ENCODE measurements around the gene CTNNBL1.

CTNNBL1 gene

DNA sequence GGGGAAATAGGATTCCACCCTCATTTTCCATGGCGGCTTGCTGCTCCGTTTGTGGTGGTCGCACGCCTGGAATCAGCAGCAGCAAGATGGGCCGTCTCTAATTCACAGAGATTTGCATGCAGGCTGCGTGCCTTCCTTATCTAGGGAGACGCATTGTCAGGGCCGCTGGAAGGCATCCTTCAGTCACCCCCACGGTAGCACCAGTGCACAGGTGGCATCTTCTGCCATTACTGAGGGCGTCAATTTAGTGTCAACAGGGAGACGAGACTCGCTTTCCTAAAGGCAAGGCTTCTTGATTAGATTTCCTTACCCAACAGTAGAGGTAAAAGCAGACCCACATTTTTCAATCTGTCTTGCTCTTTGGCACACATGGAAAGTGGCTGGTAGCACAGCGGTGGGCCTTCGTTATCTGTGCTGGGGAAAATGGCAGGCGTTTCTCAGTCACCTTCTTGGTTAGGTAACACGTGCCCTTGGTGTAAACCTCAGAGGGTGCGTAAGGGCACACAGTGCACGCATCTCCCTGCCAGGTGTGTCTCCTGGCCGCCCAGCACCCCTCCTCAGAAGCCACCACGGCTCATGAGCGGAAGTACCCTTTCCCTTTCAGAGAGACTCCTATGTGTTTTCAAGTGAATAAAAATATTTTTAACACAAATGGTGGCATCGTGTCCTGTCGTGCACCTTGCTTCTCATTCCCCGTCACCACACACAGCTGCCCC lies 181.8 kb downstream of the CTNNBL1 start:
- no peak overlapping the region for H3K27ac ChIP-seq
- TF ChIP-seq, protein P1, sequence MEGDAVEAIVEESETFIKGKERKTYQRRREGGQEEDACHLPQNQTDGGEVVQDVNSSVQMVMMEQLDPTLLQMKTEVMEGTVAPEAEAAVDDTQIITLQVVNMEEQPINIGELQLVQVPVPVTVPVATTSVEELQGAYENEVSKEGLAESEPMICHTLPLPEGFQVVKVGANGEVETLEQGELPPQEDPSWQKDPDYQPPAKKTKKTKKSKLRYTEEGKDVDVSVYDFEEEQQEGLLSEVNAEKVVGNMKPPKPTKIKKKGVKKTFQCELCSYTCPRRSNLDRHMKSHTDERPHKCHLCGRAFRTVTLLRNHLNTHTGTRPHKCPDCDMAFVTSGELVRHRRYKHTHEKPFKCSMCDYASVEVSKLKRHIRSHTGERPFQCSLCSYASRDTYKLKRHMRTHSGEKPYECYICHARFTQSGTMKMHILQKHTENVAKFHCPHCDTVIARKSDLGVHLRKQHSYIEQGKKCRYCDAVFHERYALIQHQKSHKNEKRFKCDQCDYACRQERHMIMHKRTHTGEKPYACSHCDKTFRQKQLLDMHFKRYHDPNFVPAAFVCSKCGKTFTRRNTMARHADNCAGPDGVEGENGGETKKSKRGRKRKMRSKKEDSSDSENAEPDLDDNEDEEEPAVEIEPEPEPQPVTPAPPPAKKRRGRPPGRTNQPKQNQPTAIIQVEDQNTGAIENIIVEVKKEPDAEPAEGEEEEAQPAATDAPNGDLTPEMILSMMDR (IDR thresholded peaks at IDR 0.05): no peak
- TF ChIP-seq ZFX (IDR thresholded peaks at IDR 0.05; ENCODE audit: borderline replicate concordance): no peak

DNA sequence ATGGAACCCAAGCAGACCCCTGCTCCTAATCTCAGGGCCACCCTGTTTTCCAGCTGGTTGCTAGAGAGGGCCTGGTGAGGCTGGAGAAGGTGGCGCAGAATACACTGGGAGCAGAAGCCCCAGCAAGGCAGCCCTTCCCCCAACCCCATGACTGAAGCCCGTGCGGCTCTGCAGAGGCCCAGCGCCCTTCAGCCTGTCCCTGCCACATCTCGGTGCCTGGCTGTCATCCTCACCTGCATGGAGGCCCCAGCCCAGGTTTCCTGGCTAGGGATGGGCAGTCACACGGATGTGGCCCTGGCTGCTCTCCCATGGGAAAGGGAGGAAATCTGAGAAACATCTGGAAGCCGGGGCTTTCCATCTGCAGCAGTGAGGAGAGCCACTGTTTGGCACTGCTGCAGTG lies 183.0 kb downstream of the CTNNBL1 start:
- TF ChIP-seq ZFX (IDR thresholded peaks at IDR 0.05; ENCODE audit: borderline replicate concordance): no peak
- TF ChIP-seq, protein P1 (IDR thresholded peaks at IDR 0.05): no peak

DNA sequence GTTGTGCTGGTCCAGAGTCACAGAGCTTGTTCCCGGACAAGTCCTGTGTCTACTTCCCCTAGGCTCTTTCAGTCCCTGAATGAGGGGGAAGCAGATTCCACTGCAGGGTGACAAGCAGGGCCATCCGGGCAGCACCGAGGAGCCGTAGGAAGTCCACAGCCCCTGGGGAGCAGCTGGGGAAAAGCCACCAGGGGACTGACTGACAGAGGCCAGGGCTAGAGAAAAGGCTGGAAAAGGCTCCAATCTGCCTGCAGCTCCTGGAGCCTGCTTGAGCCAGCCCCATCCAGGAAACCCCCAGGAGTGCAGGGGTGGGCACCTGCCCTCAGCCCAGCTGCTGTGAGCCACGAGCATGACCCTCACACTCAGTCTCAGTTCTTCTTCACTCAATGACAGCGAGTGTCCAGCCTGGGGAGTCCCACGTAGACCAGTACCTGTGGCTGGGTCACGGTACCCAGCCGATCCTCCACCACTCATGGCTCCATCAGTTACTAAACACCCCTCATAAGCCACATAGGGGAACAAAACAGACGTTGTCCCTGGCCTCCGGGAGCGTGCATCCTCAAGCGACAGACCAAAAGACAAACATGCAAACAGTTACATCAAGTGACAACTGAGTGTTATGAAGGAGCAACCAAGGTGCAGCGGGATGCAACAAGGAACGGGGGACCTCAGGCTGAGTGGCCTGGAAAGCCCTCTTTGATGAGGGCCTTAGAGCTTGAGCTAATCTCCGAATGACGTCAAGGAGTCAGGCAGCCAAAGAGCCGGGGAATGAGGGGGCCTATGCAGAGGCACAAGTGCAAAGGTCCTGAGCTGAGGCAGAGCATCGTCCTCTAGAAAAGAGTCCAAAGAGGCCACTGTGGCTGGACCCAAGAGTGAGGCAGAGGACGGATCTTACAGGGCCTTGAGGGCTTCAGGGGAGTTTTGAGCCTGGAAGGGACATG lies 184.3 kb downstream of the CTNNBL1 start:
- no peak overlapping the region for H3K27ac ChIP-seq
- no peak for TF ChIP-seq ZFX (IDR thresholded peaks at IDR 0.05; ENCODE audit: borderline replicate concordance)
- TF ChIP-seq, protein P1 (IDR thresholded peaks at IDR 0.05): no peak

More for the DNA sequence above, 183.0 kb downstream of the CTNNBL1 start:
- H3K27ac ChIP-seq: no peak overlapping the region

DNA sequence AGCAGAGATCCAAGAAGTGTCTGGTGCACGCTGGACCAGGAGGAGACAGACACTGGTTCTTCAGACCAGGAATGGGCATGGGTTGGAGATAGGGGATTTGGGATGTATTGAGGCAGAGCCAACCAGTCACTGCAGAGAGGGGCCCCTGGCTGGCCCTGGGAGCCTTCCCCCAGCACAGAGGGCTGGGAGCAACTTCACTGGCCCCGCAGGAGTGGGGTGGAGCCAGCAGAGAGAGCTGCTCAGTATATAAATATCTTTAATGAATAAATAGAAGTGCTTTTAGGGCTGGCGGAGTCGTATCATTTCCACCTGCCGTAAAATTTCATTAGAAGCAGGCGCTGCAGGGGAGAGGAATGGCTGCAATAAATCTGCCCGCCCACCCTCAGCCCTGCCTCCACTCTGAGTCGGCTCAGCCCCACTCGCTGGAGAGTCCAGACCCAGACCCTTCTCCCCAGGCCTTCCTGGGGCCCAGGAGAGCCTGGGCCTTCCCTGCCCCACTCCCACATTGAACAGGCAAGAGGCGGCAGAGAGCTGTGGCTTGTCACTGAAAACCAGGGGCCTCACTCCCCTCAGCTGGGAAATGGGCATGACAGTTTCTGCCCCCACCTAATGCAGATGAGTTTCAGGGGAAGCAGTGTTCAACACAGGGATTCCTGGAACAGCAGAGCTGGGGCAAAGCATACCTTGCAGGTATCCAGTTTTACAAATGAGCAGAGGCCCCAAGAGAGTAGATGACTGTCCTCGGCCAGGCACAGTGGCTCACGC lies 185.2 kb downstream of the CTNNBL1 start:
- TF ChIP-seq, protein P1 (IDR thresholded peaks at IDR 0.05): no peak
- no peak for TF ChIP-seq ZFX (IDR thresholded peaks at IDR 0.05; ENCODE audit: borderline replicate concordance)
- H3K27ac ChIP-seq: no peak overlapping the region

DNA sequence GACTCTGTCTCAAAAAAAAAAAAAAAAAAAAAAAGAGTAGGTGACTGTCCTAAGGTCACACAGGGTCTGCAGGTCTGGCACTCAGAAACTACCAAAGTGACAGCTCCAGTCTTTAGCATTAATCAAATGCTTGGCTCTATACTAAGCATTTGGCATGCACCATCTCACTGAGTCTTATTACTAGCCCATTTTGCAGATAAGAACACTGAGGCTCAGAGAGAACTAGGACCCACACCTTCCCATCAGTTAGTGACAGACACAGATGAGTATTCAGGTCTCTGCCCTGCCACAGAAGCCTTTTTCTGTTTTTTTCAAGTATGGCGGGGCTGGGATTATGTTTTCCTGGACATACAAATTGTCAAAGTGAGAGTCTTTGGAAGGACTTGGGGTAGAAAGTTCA lies 186.0 kb downstream of the CTNNBL1 start:
- H3K27ac ChIP-seq: no peak overlapping the region
- no peak for TF ChIP-seq ZFX (IDR thresholded peaks at IDR 0.05; ENCODE audit: borderline replicate concordance)

DNA sequence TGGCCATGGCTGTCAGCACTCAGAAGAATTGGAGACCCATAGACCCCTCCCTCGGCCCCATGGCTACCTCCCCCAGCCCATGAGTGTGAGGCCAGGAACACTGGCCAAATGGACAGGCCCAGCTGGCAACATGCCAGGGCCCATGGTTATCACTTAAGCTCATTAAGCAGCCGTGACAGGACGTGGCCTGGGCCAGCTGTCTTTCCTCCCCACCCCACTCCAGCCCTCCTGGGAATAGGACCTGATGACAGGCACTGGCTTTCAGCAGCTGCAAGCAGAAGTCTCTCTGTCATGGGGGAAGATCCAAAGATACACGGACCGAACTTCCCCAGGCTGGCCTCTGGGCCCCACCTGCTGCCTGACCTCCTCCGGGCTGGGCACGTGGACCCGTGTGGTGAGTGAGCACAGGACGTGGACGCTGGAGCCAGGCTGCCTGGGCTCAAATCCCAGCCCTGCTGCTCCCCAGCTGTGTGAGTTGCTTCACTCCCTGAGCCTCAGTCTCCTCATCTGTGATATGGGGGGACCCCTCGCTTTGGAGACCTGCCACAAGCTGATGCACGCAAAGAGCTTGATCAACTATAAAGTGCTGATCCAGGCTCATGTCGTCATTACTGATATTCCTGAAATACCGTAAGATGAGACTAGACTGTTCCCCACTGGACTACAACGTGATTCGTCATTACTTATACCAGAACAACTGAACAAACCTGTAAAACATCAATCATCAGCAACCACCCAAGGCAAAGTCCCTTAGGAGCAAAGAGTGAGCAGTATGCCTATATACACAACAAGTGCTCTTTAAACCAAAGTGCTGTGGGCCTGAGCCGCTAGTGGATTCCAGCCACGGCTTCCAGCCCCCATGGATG lies 187.1 kb downstream of the CTNNBL1 start:
- TF ChIP-seq ZFX (IDR thresholded peaks at IDR 0.05; ENCODE audit: borderline replicate concordance): no peak
- TF ChIP-seq, protein P1 (IDR thresholded peaks at IDR 0.05): no peak
- no peak overlapping the region for H3K27ac ChIP-seq
